ES-I3 (cell line): ENCODE results near the gene GRIFIN.

ENCODE experiments used
- H3K36me3 ChIP-seq: 2 replicates; pipeline ENCODE4 v1.6.1; 2013; ENCODE audit warnings: mild to moderate bottlenecking, low read length, control low read depth, moderate library complexity; ENCODE audit not compliant: insufficient read depth
- H3K4me1 ChIP-seq: 2 replicates; pipeline ENCODE4 v1.6.1; 2013; ENCODE audit warnings: mild to moderate bottlenecking, control low read depth, low read length; ENCODE audit not compliant: insufficient read depth
- H3K9ac ChIP-seq: 2 replicates; pipeline ENCODE4 v1.6.1; 2013; ENCODE audit warnings: low read depth, mild to moderate bottlenecking, low read length, moderate library complexity
- H3K9me3 ChIP-seq: 2 replicates; pipeline ENCODE4 v1.6.1; 2013; ENCODE audit warnings: mild to moderate bottlenecking, low read length, moderate library complexity; ENCODE audit not compliant: control insufficient read depth, insufficient read depth

Gene GRIFIN

GRCh38 chr7:2517678-2518507, 41.7 kb upstream of the GRIFIN start:
- peaks cover 25% of the 10 kb centered on the region for H3K4me1 ChIP-seq
- H3K9ac ChIP-seq: peak overlapping the region; percentile 39
- H3K36me3 ChIP-seq: no peaks in the 10 kb centered on the region
- H3K9me3 ChIP-seq: no peaks in the 10 kb centered on the region

- no peaks in the 10 kb centered on the region for H3K36me3 ChIP-seq
- peaks cover 21% of the 10 kb centered on the region for H3K4me1 ChIP-seq
- no peaks in the 10 kb centered on the region for H3K9me3 ChIP-seq
- H3K9ac ChIP-seq: peak overlapping the region; percentile 0; the same call in 1 of the 2 replicates
Measured at GRCh38 chr7:2517026-2517425, 40.8 kb upstream of the GRIFIN start.

DNA sequence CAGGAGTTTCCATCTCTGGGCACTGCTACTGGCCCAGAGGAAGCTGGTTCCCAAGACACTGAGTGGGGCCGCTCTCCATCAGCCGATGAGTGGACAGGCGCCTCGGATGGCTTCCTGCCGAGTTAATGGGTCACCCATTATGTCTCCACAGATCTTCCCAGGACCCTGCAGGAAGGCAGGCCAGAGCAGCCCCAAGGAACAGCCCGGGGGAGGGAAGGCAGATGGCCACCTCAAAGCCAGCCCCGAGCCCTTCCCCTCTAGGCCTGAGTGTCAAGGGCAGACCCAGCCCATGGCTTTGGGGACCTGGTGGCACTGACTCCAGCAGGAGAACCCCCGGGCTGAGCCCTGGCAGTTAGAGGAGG, 40.0 kb upstream of the GRIFIN start:
- Histone ChIP-seq H3K9ac (no peak overlapping the region), H3K36me3 (no peaks in the 10 kb centered on the region), H3K9me3 (no peaks in the 10 kb centered on the region), H3K4me1 (peaks cover 21% of the 10 kb centered on the region)

DNA sequence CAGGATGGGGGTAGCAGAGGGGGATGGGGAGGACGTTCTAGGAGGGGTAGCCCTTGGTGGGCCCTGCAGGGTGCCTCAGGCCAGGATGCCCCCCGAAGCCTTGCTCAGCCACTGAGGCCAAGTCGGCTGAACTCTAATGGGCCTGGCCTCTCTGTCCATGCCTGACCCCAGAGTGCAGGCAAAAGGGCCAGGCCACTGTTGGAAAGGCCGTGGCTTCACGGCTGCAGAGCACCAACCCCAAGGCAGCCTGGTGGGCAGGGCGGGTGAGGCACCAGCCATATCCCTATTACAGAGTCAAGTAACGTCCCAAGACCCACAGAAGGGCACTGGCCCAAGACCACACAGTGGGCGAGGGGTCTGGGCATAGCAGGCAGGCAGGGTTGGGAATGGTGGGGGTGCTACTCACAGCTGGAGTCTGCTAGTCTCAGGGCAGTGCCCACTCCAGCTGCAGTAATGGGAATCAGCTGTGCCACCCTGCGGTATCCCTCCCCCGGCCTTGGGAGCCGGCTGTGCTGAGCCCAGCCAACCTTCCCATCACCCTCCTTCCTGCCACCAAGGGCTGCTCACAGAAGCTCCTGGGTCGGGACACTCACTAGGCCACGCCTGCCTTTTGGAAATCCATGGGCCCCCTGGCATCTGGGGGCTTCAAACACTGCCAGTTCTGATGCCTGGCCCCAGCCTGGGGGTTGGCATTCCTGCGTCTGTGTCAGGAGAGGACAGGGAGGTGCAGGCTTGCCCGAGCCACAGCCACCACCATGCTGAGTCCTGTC, 39.4 kb upstream of the GRIFIN start:
- Histone ChIP-seq H3K9me3 (no peaks in the 10 kb centered on the region), H3K4me1 (peaks cover 21% of the 10 kb centered on the region), H3K36me3 (no peaks in the 10 kb centered on the region), H3K9ac (no peak overlapping the region)

DNA sequence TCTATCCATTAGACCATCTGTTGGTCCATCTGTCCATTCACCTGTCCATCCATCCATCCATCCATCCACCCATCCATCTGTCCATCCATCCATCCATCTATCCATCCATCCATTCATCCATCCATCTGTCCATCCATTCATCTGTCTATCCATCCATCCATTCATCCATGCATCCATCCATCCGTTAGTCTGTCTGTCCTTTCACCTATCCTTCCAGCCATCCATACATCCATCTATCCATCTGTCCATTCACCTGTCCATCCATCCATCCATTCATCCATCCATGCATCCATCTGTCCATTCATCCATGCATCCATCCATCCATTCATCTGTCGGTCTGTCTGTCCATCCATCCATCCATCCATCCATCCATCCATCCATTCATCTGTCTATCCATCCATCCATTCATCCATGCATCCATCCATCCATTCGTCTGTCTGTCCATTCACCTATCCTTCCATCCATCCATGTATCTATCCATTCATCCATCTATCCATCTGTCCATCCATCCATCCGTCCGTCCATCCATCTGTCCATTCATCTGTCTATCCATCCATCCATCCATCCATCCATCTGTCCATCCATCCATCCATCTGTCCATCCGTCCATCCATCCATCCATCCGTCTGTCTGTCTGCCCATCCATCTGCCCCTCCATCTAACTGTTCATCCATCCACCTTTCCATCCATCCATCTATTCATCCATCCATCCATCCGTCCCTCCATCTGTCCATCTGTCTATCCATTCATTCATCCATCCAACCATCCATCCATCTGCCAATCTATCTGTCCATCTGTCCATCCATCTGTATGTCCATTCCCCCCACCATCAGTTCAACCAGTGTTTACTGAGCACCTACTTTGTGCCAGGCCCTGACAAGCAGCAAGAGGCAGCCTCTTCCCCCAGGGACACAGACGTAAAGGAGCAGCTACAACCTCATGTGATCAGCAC, 38.5 kb upstream of the GRIFIN start:
- peaks cover 21% of the 10 kb centered on the region for H3K4me1 ChIP-seq
- no peaks in the 10 kb centered on the region for H3K36me3 ChIP-seq
- no peak overlapping the region for H3K9ac ChIP-seq
- H3K9me3 ChIP-seq: no peaks in the 10 kb centered on the region

GRCh38 chr7:2513702-2514101, 37.5 kb upstream of the GRIFIN start:
- H3K36me3 ChIP-seq: no peaks in the 10 kb centered on the region
- no peaks in the 10 kb centered on the region for H3K9me3 ChIP-seq
- peaks cover 21% of the 10 kb centered on the region for H3K4me1 ChIP-seq
- H3K9ac ChIP-seq: no peak overlapping the region

DNA sequence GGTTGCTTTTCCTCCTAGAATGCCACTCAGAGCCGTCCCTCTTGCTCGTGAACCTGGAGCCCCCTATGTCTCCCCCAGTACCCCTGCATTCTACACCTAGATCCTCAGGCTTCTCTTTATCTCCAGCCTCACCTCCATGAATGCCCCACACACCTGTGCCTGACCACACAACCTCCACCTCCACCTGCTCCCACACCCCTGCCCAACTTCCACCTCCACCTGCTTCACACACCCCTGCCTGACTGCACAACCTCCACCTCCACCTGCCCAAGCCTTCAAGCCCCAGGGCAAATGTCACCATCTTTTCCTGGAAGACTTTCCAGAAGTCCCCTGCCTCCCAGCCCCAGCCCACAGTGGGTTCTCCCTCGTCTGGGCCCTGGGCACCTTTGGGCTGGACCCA, 36.5 kb upstream of the GRIFIN start:
- Histone ChIP-seq H3K9ac (no peak overlapping the region), H3K4me1 (peaks cover 12% of the 10 kb centered on the region), H3K36me3 (no peaks in the 10 kb centered on the region), H3K9me3 (no peaks in the 10 kb centered on the region)

- H3K4me1 ChIP-seq: peaks cover 7% of the 10 kb centered on the region; the same call in 1 of the 2 replicates
- H3K36me3 ChIP-seq: no peaks in the 10 kb centered on the region
- no peaks in the 10 kb centered on the region for H3K9me3 ChIP-seq
- H3K9ac ChIP-seq: no peak overlapping the region
Measured at GRCh38 chr7:2512179-2512661, 36.0 kb upstream of the GRIFIN start.

GRCh38 chr7:2511769-2512168, 35.6 kb upstream of the GRIFIN start:
- Histone ChIP-seq H3K9ac (no peak overlapping the region), H3K36me3 (no peaks in the 10 kb centered on the region), H3K4me1 (peaks cover 3% of the 10 kb centered on the region; the same call in 1 of the 2 replicates), H3K9me3 (no peaks in the 10 kb centered on the region)

DNA sequence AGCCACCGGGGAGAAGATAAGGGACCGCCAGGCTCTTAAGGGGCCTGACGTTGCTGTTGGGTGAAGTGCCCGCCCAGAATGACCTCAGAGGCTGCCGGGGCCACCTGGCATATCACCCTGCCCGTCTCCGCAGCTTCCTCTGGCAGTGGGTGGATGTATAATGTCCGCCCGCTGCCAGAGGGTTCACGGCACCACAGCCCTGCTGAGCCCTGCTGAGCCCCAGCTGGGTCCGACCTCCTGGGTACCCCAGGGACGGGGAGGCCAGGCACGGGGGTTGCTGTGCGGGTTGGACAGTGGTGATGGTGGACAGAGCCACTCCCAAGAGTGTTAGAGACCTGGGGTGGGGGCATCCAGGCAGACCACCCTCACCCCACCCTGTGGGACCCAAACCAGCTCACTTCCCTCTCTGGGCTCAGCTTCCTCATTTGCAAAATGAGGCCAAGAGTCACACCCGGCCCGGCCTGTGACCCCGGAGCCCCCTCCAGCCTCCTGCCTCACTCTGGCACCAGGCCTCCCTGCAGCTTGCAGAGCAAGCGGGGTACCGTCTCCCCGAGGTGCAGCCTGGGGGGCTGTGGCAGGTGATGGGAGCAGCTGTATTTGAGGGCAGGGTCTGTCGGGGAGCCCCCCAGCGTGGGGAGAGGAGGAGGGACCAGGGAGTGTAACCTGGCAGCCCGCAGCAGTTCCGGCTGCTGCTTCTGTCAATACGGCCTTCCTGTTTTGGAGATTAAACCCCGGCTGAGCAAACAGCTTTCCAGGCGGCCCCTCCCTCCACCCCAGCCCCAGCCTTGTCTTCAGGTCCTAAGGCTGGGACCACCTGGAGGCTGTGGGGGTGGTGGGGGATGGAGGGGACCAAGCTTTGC, 34.9 kb upstream of the GRIFIN start:
- Histone ChIP-seq H3K36me3 (no peaks in the 10 kb centered on the region), H3K9me3 (no peaks in the 10 kb centered on the region), H3K9ac (no peak overlapping the region), H3K4me1 (no peaks in the 10 kb centered on the region; the same call in 1 of the 2 replicates)

GRCh38 chr7:2510130-2510776, 34.1 kb upstream of the GRIFIN start:
- no peaks in the 10 kb centered on the region for H3K36me3 ChIP-seq
- H3K9ac ChIP-seq: no peak overlapping the region
- H3K4me1 ChIP-seq: no peaks in the 10 kb centered on the region; the same call in 1 of the 2 replicates
- H3K9me3 ChIP-seq: no peaks in the 10 kb centered on the region

DNA sequence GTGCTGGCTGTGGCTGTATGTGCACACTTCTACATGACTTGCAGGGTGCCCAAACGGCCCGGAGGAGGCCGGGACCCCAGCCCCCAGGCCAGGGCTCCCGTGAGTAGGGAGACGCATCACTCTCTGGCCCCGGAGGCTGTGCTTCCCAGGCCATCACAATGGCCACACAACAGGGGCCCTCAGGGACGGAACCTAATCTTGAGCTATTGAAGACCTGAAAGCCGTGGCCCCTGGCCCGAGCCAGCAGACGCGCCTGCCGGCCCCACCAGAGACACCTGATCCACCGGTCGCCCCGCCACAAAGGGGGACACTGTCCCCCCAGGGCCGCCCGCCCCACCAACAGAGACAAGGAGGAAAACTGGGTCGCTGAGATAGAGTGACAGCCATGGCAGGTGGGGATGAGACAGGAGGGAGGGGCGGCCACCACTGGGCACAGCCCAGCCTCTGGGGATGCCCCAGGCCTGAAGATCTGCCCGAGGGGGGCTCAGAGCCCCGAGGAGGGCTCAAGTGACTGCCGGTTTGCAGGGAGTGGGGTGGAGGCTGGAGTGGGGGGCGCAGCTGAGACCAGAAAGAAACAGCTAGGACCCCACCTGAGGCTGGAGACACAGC, 33.2 kb upstream of the GRIFIN start:
- Histone ChIP-seq H3K9me3 (no peaks in the 10 kb centered on the region), H3K4me1 (no peaks in the 10 kb centered on the region; the same call in 1 of the 2 replicates), H3K9ac (no peak overlapping the region), H3K36me3 (no peaks in the 10 kb centered on the region)
